GM19468 (cell line): ENCODE measurements around the gene RABGGTA.

Experiments
- ATAC-seq: cut with Tn5 transposase; IDR thresholded peaks from one replicate; pipeline ENCODE4 v1.9.1; 2021; ENCODE audit warnings: mild to moderate bottlenecking, moderate library complexity, moderate number of reproducible peaks; ENCODE audit not compliant: unreplicated experiment; ENCODE audit errors: extremely low read depth

RABGGTA gene

GRCh38 chr14:24262821-24263733 is 8.3 kb downstream of the RABGGTA start, which contains the start of gene TGM1:
Gene TGM1, minus strand, starts transcription at chr14:24263177. Its CDS starts 825 bp downstream, at chr14:24262352.
- no peak for ATAC-seq

DNA sequence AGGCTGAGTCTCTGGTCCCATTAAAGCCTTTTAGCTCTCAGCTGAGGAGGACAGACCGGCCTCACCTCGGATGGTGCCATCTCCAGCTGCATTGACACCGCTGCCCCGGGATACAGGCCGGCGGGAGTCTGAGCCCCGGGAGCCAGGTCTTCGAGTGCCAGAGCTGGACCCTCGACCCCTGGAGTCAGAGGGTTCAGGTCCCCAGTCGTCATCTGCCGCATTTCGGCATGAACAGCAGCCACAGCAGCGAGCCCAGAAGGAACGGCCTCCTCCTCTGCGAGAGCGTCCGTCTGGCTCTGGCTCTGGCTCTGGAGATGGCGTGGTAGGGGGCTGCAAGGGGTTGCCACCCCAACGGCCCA is 9.4 kb downstream of the RABGGTA start:
- ATAC-seq: no peak

- no peak for ATAC-seq
Measured at GRCh38 chr14:24261256-24261968, 10.0 kb downstream of the RABGGTA start.

DNA sequence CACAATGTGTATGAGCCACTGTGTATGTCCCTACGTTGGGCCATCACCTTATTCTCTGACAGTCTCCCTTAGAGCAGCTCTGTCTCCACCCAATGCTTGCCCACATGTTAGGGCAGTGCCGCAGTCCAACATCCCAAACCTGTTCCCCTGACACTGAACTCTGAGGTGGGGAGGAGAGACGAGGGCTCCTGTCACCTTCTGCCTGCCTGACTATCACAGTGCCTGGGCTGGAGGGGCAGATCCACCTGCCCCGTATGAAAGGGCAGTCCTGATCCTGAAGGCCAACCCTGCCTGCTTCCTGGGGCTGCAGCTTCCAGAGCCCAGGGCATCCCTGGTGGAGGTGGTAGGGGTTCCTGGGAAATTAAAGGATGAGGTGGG is 10.6 kb downstream of the RABGGTA start:
- no peak for ATAC-seq

- ATAC-seq: no peak
Measured at GRCh38 chr14:24260026-24260779, 11.2 kb downstream of the RABGGTA start.

DNA sequence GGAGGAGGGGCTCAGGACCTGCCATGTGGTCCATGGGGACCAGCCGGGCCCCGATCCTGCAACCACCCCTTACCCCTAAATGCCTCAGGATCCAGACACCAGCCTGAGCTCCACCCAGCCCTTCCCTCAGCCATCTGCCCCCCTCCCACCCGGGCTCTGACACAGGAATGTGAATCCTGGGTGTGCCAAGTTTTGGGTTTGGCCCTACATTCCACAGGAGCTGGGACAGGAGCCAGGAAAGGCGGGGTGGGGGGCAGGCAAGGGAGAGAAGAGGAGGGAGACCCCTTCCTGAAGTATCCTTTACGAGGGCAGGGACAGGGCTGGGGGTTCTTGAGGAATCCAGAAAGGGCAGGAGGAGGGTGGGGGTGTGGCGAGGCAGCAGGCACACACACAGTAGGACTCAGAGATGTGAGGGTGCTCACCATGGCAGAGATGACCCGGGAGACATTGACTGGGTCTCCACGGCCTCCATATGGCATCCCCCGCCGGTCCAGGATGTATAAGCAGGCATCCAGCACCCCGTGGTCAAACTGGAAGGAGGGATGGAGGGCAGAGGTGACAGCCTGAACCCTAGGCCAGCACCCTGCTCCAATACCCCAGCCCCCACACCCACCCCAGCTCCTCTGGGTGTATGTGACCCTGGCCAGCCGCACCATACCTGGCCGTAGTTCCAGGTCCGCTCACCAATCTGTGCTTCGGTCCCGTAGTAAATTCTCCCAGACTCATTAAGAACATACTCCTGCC is 11.9 kb downstream of the RABGGTA start:
- ATAC-seq: no peak

- no peak for ATAC-seq
Measured at GRCh38 chr14:24258548-24259265, 12.7 kb downstream of the RABGGTA start.

DNA sequence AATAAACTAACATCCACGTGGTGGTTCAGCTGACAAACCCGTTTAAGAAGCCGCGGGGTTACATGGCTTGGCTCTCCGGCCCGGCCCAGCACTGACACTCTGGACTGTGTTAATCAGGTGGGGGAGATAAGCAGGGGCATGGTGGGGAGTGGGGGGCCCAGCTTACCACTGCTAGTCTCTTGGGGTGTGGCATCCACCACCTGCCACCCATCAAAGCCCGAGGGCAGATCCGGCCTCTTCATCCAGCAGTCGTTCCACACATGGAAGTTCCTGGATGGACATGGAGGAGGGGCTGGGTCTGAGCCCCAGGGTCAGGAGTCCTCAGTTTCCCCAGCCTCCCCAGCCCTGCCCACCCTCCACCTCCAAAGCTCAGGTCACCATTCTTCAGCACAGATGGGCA is 13.3 kb downstream of the RABGGTA start:
- ATAC-seq: no peak

- no peak for ATAC-seq
Measured at GRCh38 chr14:24256960-24257359, 14.4 kb downstream of the RABGGTA start.

DNA sequence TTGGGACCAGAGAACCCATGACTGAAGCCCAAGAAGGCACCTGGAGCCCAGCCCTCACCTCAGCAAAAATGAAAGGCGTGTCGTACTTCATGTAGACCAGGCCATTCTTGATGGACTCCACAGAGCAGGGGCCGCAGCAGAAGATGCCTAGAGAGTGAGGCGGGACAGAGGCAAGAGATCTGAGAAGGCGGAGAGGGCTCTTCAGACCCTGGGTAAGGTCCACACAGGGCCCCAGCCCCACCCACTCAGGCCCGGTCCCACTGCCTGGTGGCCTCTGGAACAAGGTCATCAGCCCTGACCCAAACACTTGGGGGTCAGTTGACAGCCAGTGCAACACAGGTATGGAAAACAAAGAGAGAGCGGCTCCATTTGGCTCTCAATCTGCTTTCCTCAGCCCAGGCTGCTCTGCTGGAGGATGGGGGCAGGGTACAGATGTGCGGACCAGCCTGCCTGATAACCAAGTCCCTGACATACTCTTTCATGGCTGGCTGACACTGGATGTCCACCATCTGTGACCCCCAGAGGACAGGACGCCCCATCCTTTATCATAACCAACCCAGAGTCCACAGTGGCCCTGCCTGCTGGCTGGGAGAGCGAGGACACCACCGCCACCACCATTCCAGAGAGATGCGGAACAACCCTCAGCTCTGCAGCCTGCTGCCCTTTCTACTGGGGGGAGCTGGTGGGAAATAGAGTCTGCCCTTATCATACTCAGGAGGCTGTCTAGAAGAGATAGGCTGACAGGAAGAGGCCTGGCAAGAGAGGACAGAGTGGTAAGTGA is 15.3 kb downstream of the RABGGTA start:
- no peak for ATAC-seq

DNA sequence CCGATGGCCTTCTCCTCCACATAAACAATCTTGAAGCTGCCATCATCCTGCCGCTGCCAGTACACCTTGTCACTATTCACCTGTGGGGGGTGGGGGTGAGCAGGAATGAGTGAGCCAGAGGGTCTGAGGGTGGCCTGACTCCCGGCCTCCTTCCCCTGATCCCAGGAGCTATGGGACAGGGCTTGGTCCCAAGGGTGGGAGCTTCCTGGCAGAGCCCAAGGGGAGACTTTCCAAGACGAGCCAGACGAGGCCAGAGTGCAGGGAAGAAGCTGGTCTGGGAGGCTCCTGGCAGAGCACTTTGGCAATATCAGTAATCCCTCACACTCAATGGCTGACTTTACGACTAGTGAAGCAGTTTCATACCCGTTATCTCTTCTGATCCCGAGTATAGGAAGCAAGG is 16.0 kb downstream of the RABGGTA start:
- ATAC-seq: no peak

GRCh38 chr14:24254630-24255392 is 16.6 kb downstream of the RABGGTA start:
- no peak for ATAC-seq

DNA sequence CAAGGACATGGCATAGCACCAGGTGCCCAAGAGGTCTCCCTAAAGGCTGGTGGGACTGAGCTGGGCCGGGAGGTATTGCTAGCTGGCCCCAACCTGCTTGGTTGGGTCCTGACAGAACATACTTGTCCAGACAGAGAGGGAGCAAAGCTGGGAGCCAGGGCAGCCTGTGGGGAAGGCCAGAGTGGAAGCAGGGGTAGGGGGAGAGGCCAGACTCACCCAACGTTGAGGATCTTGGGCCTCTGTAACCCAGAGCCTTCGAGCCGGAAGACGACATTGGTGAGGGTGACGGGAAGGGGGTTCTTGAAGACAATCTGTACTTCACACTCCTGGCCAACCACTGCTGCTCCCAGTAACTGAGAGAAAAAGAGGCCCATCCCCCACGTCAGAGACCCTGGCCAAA is 17.5 kb downstream of the RABGGTA start:
- ATAC-seq: no peak

DNA sequence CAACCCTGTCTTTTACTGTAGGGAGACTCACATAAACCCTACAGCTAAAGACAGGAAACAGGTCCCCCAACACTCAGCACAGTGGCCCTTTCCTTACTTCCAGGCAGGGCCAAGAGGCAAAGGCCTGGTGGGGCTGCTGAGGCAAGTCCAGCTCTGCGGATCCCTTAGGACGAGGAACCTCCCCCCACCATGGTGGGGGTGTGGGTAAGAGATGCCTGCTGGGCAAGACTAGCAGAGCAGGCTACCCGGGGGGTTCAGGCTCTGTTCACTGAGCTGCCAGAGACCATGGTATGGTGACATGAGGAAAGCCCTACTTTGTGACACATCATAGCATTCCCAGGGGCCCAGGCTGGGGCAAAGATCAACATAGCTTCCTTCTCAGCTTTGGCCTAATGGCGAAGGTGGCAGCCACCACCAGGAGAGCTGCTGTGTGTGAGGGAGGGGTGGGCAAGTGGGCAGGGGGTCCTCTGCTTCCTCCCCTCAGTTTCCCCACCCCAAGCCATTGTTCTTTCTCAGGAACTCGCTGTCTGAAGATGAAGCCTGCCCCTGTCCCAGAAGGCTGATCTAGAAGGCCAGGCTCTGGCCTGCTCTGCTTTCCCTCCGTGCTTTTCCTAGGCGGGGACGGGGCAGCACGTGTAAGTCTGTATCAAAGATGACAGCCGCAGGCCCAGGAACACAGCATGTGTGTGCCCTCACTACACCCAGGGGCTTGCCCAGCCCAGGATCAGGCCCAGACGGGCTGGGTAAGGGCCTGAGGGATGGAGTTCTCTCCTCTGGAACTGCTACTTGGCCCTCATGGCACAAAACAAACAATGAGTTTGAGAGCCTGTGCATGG is 18.9 kb downstream of the RABGGTA start:
- ATAC-seq: no peak

GRCh38 chr14:24251880-24252288 is 19.5 kb downstream of the RABGGTA start:
- ATAC-seq: no peak

GRCh38 chr14:24250354-24250753 is 21.0 kb downstream of the RABGGTA start:
- no peak for ATAC-seq
